GM12878 (cell line): ENCODE data around the gene PYGM.

Experiments
- ATF2 ChIP-seq: IDR thresholded peaks from 2 replicates; pipeline ENCODE4 v1.6.1; 2012; ENCODE audit warnings: low read length, inconsistent platforms
- CTCF ChIP-seq, 3 experiments: IDR thresholded peaks in 2 of 3; conservative IDR thresholded peaks in 1 of 3; 2 replicates each; pipeline ENCODE4 v1.5.1; 2011; ENCODE audit warnings: low read depth in 3 of 3, low read length in 3 of 3, mild to moderate bottlenecking in 3 of 3, control low read depth in 2 of 3, moderate library complexity in 2 of 3, inconsistent platforms in 1 of 3, mixed read lengths in 1 of 3; ENCODE audit not compliant: control insufficient read depth in 2 of 3, insufficient read depth in 1 of 3; ENCODE audit errors: extremely low read depth in 1 of 3
- EZH2 ChIP-seq: IDR thresholded peaks from 2 replicates; pipeline ENCODE4 v1.6.1; 2012; ENCODE audit warnings: low read depth, mild to moderate bottlenecking, control low read depth, inconsistent platforms, low read length, borderline replicate concordance; ENCODE audit not compliant: control insufficient read depth
- FOXM1 ChIP-seq: IDR thresholded peaks from 2 replicates; pipeline ENCODE4 v1.6.1; 2012; ENCODE audit warnings: low read depth, mild to moderate bottlenecking, inconsistent platforms, low read length, moderate library complexity
- MXI1 ChIP-seq: fragments of 150-350 bp; IDR thresholded peaks from 2 replicates; pipeline ENCODE4 v1.6.1; 2011; ENCODE audit warnings: low read depth, mild to moderate bottlenecking, inconsistent platforms, low read length, improper control_type of control experiment
- NFYB ChIP-seq: IDR thresholded peaks from 2 replicates; pipeline ENCODE4 v1.6.1; 2011; ENCODE audit warnings: low read depth, mild to moderate bottlenecking, low read length, improper control_type of control experiment, moderate library complexity; ENCODE audit not compliant: insufficient read depth
- POLR2A ChIP-seq: IDR thresholded peaks from 2 replicates; pipeline ENCODE4 v1.6.1; 2011; ENCODE audit warnings: low read depth, mild to moderate bottlenecking, low read length
- TF ChIP-seq, protein P1 (sequence below): fragments of 450-650 bp; formaldehyde crosslinking; IDR thresholded peaks from 2 replicates; pipeline ENCODE4 v1.4.0; 2020; ENCODE audit warnings: mild to moderate bottlenecking, moderate library complexity

GRCh38 chr11:64776875-64777274, 17.1 kb upstream of the PYGM start:
- no peak for TF ChIP-seq CTCF (IDR thresholded peaks at IDR 0.05 in 2 of 3, conservative IDR thresholded peaks at IDR 0.05 in 1 of 3; ENCODE audit: control insufficient read depth in 2 of 3, extremely low read depth in 1 of 3, insufficient read depth in 1 of 3, low read depth in 3 of 3, low read length in 3 of 3)
- no peak for TF ChIP-seq POLR2A
- no peak for TF ChIP-seq MXI1
- no peak for TF ChIP-seq FOXM1
- TF ChIP-seq EZH2, result no peak
- TF ChIP-seq ATF2, result no peak
- TF ChIP-seq, protein P1, sequence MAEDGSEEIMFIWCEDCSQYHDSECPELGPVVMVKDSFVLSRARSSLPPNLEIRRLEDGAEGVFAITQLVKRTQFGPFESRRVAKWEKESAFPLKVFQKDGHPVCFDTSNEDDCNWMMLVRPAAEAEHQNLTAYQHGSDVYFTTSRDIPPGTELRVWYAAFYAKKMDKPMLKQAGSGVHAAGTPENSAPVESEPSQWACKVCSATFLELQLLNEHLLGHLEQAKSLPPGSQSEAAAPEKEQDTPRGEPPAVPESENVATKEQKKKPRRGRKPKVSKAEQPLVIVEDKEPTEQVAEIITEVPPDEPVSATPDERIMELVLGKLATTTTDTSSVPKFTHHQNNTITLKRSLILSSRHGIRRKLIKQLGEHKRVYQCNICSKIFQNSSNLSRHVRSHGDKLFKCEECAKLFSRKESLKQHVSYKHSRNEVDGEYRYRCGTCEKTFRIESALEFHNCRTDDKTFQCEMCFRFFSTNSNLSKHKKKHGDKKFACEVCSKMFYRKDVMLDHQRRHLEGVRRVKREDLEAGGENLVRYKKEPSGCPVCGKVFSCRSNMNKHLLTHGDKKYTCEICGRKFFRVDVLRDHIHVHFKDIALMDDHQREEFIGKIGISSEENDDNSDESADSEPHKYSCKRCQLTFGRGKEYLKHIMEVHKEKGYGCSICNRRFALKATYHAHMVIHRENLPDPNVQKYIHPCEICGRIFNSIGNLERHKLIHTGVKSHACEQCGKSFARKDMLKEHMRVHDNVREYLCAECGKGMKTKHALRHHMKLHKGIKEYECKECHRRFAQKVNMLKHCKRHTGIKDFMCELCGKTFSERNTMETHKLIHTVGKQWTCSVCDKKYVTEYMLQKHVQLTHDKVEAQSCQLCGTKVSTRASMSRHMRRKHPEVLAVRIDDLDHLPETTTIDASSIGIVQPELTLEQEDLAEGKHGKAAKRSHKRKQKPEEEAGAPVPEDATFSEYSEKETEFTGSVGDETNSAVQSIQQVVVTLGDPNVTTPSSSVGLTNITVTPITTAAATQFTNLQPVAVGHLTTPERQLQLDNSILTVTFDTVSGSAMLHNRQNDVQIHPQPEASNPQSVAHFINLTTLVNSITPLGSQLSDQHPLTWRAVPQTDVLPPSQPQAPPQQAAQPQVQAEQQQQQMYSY (CRISPR knock-in tag), result no peak
- TF ChIP-seq NFYB, result no peak
